Jurkat, Clone E6-1 (cell line): ENCODE measurements around the gene DNAH14.
A peak's percentile ranks its signal among the peaks of the same experiment; 100 is the strongest.
"Not testable (repeated sequence)": the region's sequence is repeated elsewhere in the genome, so short reads cannot be mapped to it uniquely, and the experiment has no call there.

ENCODE experiments used
- DNase-seq: peaks from one replicate; pipeline ENCODE4 v3.0.0-alpha.2; 2011; ENCODE audit warnings: low read depth, low spot score
- H3K4me3 ChIP-seq: 2 replicates; pipeline ENCODE4 v1.5.1; 2011; ENCODE audit warnings: mild to moderate bottlenecking, low read length, control low read depth, moderate library complexity

Gene DNAH14

GRCh38 chr1:224914292-224914900 lies 15.1 kb upstream of the DNAH14 start:
- DNase-seq, result no peak
- no peak overlapping the region for H3K4me3 ChIP-seq

GRCh38 chr1:224919508-224919907 lies 10.0 kb upstream of the DNAH14 start:
- H3K4me3 ChIP-seq, result no peak overlapping the region
- DNase-seq, result no peak

GRCh38 chr1:224920930-224921329 lies 8.5 kb upstream of the DNAH14 start:
- no peak for DNase-seq
- H3K4me3 ChIP-seq, result no peak overlapping the region

GRCh38 chr1:224921354-224921753 lies 8.1 kb upstream of the DNAH14 start:
- no peak overlapping the region for H3K4me3 ChIP-seq
- DNase-seq, result no peak

GRCh38 chr1:224922404-224923164 lies 6.9 kb upstream of the DNAH14 start:
- peak; percentile 22 for DNase-seq
- no peak overlapping the region for H3K4me3 ChIP-seq

- no peak for DNase-seq
- H3K4me3 ChIP-seq, result no peak overlapping the region
These were observed 5.7 kb upstream of the DNAH14 start for GRCh38 chr1:224923726-224924125.

GRCh38 chr1:224927631-224928030 lies 1.8 kb upstream of the DNAH14 start:
- H3K4me3 ChIP-seq, DNase-seq: not testable (repeated sequence)

GRCh38 chr1:224928906-224929305 lies 569 bp upstream of the DNAH14 start:
- DNase-seq, result no peak
- H3K4me3 ChIP-seq, result peak overlapping the region; percentile 64

GRCh38 chr1:224931605-224932004 lies 2.1 kb downstream of the DNAH14 start:
- no peak for DNase-seq
- no peak overlapping the region for H3K4me3 ChIP-seq

GRCh38 chr1:224932607-224933249 lies 3.3 kb downstream of the DNAH14 start:
- DNase-seq, result no peak
- no peak overlapping the region for H3K4me3 ChIP-seq

GRCh38 chr1:224933584-224933983 lies 4.1 kb downstream of the DNAH14 start:
- H3K4me3 ChIP-seq, result no peak overlapping the region
- DNase-seq, result no peak

GRCh38 chr1:224938652-224939051 lies 9.2 kb downstream of the DNAH14 start:
- DNase-seq, result no peak
- no peak overlapping the region for H3K4me3 ChIP-seq

GRCh38 chr1:224939844-224940425 lies 10.5 kb downstream of the DNAH14 start:
- H3K4me3 ChIP-seq, result no peak overlapping the region
- DNase-seq, result no peak

GRCh38 chr1:224940735-224941134 lies 11.3 kb downstream of the DNAH14 start:
- H3K4me3 ChIP-seq, DNase-seq: not testable (repeated sequence)

GRCh38 chr1:224945651-224946348 lies 16.3 kb downstream of the DNAH14 start:
- DNase-seq, H3K4me3 ChIP-seq: not testable (repeated sequence)

- H3K4me3 ChIP-seq, DNase-seq: not testable (repeated sequence)
These were observed 16.8 kb downstream of the DNAH14 start for GRCh38 chr1:224946349-224946691.

- DNase-seq, result no peak
These were observed 28.2 kb downstream of the DNAH14 start for GRCh38 chr1:224957696-224958095.

GRCh38 chr1:224958490-224958889 lies 29.0 kb downstream of the DNAH14 start:
- no peak for DNase-seq
- no peak overlapping the region for H3K4me3 ChIP-seq

More at GRCh38 chr1:224957696-224958095, 28.2 kb downstream of the DNAH14 start:
- H3K4me3 ChIP-seq, result no peak overlapping the region

- DNase-seq, result no peak
- H3K4me3 ChIP-seq, result no peak overlapping the region
These were observed 29.6 kb downstream of the DNAH14 start for GRCh38 chr1:224959115-224959514.
